ENCODE data around the gene RNPC3.

The RNPC3 gene

GRCh38 chr1:103520822-103521221 is 4.7 kb upstream of the RNPC3 start:
- no peaks in the 10 kb centered on the region for H4K20me1 ChIP-seq (ENCODE audit: insufficient read depth, low read length)
- H3K4me1 ChIP-seq (ENCODE audit: insufficient read depth, low read length), result peaks cover 11% of the 10 kb centered on the region
- H3K27ac ChIP-seq (ENCODE audit: low read length), result no peak overlapping the region
- H3K9ac ChIP-seq (ENCODE audit: low read depth, low read length), result no peak overlapping the region
- peaks cover under 1% of the 10 kb centered on the region; the same call in 1 of the 2 replicates for H3K79me2 ChIP-seq (ENCODE audit: insufficient read depth, low read length)
- no peak for ATAC-seq (ENCODE audit: insufficient read depth, low read depth)
- TF ChIP-seq EZH2 (IDR thresholded peaks at IDR 0.05; ENCODE audit: borderline replicate concordance, low read depth, low read length, severe bottlenecking) (no peak), CTCF (IDR thresholded peaks at IDR 0.05; ENCODE audit: borderline replicate concordance, extremely low read depth, low read length, poor library complexity, severe bottlenecking) (no peak)
- H3K36me3 ChIP-seq (ENCODE audit: insufficient read depth, low read length), result no peaks in the 10 kb centered on the region
- no peak overlapping the region for H2AFZ ChIP-seq (ENCODE audit: low read depth, low read length)
- no peaks in the 10 kb centered on the region for H3K9me3 ChIP-seq (ENCODE audit: insufficient read depth, low read length, severe bottlenecking)
- H3K4me2 ChIP-seq (ENCODE audit: insufficient read depth, low read length), result no peak overlapping the region
- no peak overlapping the region for H3K4me3 ChIP-seq (ENCODE audit: low read depth in 1 of 2, low read length in 2 of 2)
- no peaks in the 10 kb centered on the region for H3K27me3 ChIP-seq (ENCODE audit: insufficient read depth, low read length, poor library complexity)
- DNase-seq, result no peak

- no peak for ATAC-seq (ENCODE audit: insufficient read depth, low read depth)
- DNase-seq, result no peak
- H3K27ac ChIP-seq (ENCODE audit: low read length), result no peak overlapping the region
- no peaks in the 10 kb centered on the region for H3K9me3 ChIP-seq (ENCODE audit: insufficient read depth, low read length, severe bottlenecking)
- H2AFZ ChIP-seq (ENCODE audit: low read depth, low read length), result no peak overlapping the region
- no peak overlapping the region for H3K9ac ChIP-seq (ENCODE audit: low read depth, low read length)
- no peak for TF ChIP-seq EZH2 (IDR thresholded peaks at IDR 0.05; ENCODE audit: borderline replicate concordance, low read depth, low read length, severe bottlenecking)
- no peak for TF ChIP-seq CTCF (IDR thresholded peaks at IDR 0.05; ENCODE audit: borderline replicate concordance, extremely low read depth, low read length, poor library complexity, severe bottlenecking)
- H3K36me3 ChIP-seq (ENCODE audit: insufficient read depth, low read length), result peaks cover 9% of the 10 kb centered on the region
- no peak overlapping the region for H3K4me3 ChIP-seq (ENCODE audit: low read depth in 1 of 2, low read length in 2 of 2)
- peaks cover 5% of the 10 kb centered on the region; the same call in 1 of the 2 replicates for H4K20me1 ChIP-seq (ENCODE audit: insufficient read depth, low read length)
- H3K4me1 ChIP-seq (ENCODE audit: insufficient read depth, low read length), result peaks cover 30% of the 10 kb centered on the region
- peaks cover 26% of the 10 kb centered on the region for H3K79me2 ChIP-seq (ENCODE audit: insufficient read depth, low read length)
- no peak overlapping the region for H3K4me2 ChIP-seq (ENCODE audit: insufficient read depth, low read length)
- no peaks in the 10 kb centered on the region for H3K27me3 ChIP-seq (ENCODE audit: insufficient read depth, low read length, poor library complexity)
These were observed 2.2 kb upstream of the RNPC3 start for GRCh38 chr1:103523346-103523745.

- peak overlapping the region; percentile 10; the same call in 1 of the 2 replicates for H3K27ac ChIP-seq (ENCODE audit: low read length)
- peak overlapping the region; percentile 85 for H2AFZ ChIP-seq (ENCODE audit: low read depth, low read length)
- TF ChIP-seq CTCF (IDR thresholded peaks at IDR 0.05; ENCODE audit: borderline replicate concordance, extremely low read depth, low read length, poor library complexity, severe bottlenecking) (no peak), EZH2 (IDR thresholded peaks at IDR 0.05; ENCODE audit: borderline replicate concordance, low read depth, low read length, severe bottlenecking) (no peak)
- H3K79me2 ChIP-seq (ENCODE audit: insufficient read depth, low read length), result peaks cover 43% of the 10 kb centered on the region
- peak overlapping the region; percentile 40 for H3K9ac ChIP-seq (ENCODE audit: low read depth, low read length)
- H3K4me2 ChIP-seq (ENCODE audit: insufficient read depth, low read length), result peak overlapping the region; percentile 69
- peaks cover 10% of the 10 kb centered on the region for H4K20me1 ChIP-seq (ENCODE audit: insufficient read depth, low read length)
- H3K4me3 ChIP-seq (ENCODE audit: low read depth in 1 of 2, low read length in 2 of 2), result peak overlapping the region; percentile 28 to 65; a peak in 3 of 4 replicates
- H3K4me1 ChIP-seq (ENCODE audit: insufficient read depth, low read length), result peaks cover 42% of the 10 kb centered on the region
- H3K36me3 ChIP-seq (ENCODE audit: insufficient read depth, low read length), result peaks cover 21% of the 10 kb centered on the region
- H3K27me3 ChIP-seq (ENCODE audit: insufficient read depth, low read length, poor library complexity), result no peaks in the 10 kb centered on the region
- H3K9me3 ChIP-seq (ENCODE audit: insufficient read depth, low read length, severe bottlenecking), result no peaks in the 10 kb centered on the region
- DNase-seq (no peak), ATAC-seq (ENCODE audit: insufficient read depth, low read depth) (peak; percentile 63)
These were observed 339 bp upstream of the RNPC3 start for GRCh38 chr1:103525114-103525606.

Measured in DND-41 (cell line).